SH-SY5Y (cell line): Measurements from ENCODE around the gene PAPPA2.

Source experiments
- GATA2 ChIP-seq: IDR thresholded peaks from 2 replicates; pipeline ENCODE4 v1.6.1; 2011; ENCODE audit warnings: mild to moderate bottlenecking, low read depth, low read length
- GATA3 ChIP-seq: IDR thresholded peaks from 2 replicates; pipeline ENCODE4 v1.6.1; 2011; ENCODE audit warnings: low read depth, mild to moderate bottlenecking, low read length, moderate library complexity

Gene PAPPA2

DNA sequence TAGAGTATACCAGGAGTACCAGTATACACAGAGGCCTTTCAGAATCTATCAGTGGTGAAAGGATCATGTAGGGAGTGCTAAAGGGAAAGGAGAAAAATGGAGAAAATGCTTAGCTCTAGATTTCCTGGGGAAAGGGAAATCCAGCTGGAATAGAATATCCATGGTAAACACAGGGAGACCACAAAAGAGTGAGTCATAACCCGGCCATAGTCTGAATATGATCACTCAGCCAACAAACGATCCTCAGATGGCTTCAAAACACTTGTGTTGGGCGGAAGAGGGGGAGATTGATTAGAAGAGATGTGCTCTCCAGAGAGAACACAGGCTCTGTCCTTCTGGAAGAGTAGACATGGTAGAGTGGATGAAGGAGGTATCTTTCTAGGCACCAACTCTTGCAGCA lies 180.6 kb downstream of the PAPPA2 start:
- TF ChIP-seq GATA2 (no peak), GATA3 (no peak)

- no peak for TF ChIP-seq GATA3
- no peak for TF ChIP-seq GATA2
Observed at GRCh38 chr1:176648556-176648955, 185.6 kb downstream of the PAPPA2 start.

GRCh38 chr1:176656257-176656995 lies 193.5 kb downstream of the PAPPA2 start:
- TF ChIP-seq GATA3: no peak
- no peak for TF ChIP-seq GATA2

DNA sequence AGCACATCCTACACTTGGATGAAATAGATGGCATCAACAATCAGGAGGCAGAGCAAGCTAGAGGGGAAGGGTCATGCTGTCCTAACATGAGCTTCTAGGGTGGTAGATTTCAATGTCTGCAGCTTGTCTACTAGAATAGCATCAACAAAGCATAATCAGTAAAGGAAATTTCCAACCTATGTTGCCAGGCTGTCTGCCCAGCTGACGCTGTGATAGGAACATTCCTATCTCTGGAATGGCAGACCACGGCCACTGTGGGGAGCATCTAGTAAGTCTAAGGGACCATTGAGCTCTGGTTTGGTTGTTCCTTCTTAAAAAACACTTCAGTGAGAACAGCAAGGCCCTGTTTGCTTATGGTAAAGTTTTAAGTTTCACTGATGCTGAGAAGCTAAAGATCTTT lies 206.8 kb downstream of the PAPPA2 start:
- TF ChIP-seq GATA2: no peak
- no peak for TF ChIP-seq GATA3

- TF ChIP-seq GATA3 (no peak), GATA2 (no peak)
Observed at GRCh38 chr1:176670853-176671252, 207.9 kb downstream of the PAPPA2 start.

DNA sequence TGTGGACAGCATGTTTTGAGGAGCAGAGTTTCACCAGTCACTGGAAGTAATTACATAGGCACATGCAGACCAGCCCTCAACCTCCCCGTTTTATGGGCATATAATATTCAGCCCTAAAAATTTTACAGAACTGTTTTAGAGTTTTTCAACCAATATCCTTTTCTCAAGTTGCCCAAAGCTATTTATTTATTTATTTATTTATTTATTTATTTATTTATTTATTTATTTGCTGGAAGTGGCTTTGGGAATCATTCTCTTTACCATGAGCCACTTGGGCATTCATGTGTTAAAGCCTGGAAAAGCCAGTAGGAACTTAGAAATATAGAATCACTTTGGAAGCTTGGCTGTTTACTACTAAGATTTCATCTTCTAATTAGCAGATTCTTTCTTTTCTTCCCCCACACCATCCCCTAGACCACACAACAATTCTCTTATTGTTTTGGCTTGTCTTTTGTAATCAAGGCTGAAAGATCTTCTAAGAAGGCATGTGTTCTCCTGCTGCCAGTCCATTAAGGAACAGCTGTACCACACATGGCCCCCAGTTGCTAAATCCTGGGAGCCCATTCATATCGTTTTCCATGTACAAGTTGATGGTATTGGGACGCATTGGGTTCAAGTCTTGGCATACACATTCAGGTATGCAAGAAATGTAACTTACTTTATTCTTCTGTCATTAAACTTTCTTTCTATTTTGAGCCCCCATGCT lies 220.0 kb downstream of the PAPPA2 start:
- TF ChIP-seq GATA2: no peak
- TF ChIP-seq GATA3: no peak

- TF ChIP-seq GATA2: no peak
- TF ChIP-seq GATA3: no peak
Observed at GRCh38 chr1:176691251-176692228, 228.6 kb downstream of the PAPPA2 start.

GRCh38 chr1:176692431-176692830 lies 229.5 kb downstream of the PAPPA2 start:
- TF ChIP-seq GATA2 (no peak; the same call in 1 of the 2 replicates), GATA3 (no peak)

DNA sequence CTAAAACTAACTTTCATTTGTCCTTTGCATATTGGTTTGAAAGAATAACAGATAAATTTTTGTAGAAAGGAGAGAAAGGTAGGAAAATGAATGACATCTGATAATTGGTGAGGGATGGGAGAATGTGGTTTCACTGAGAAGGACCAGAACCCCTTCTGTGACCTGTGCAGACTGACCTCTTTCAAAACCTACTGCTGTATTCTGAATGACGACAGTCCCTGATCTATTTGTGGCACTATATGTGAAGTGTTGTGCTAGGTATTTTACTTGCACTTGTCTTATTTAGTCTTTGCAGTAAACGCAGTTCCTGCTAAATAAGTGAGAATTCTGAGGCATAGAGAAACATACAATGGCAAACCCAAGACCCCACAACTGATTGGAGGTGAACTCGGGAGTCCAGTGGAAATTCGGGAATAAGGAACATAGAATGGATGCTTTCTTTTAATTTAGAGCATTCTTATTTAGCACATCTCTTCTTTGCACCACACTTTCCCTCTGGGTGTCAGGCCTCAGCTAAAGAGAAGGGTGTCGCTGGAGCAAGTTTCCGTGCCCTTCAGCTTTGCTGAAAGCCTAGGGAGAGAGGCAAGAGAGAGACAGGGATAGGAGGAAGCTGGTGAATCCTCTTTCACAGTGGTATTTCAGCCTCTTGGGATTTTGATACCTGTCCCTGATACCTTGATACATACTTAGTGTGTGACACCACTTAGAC lies 230.2 kb downstream of the PAPPA2 start:
- TF ChIP-seq GATA3 (no peak), GATA2 (no peak)

DNA sequence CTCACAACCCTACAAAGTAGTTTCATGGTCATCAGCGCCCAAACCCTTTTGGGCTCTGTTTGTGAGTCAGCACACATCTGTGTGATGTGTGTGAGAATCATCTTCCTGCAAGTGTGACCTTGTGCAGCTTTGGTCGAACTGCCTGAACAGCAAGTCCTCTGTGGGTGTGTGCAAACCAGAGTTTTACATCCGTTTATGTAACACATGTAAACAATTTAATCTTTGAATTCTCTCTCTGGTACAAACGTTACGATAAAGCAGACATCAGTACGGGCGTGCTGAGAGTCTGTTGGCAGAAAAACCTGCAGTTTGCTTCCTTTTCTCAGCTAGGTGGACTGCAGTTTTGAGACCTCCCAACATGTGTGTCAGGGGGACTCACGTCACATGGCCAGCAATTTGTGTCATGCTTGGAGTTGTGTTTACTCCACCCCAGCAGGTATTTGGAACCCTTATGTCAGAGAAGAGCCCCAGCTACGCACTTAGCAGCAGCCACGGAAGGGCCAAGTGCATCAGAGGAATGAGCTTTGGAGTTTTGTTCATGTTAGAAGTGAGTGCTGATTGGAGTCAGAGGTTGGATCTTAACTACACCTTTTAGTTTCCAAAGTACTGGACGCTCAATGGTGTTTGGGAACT lies 230.8 kb downstream of the PAPPA2 start:
- TF ChIP-seq GATA3: no peak
- no peak for TF ChIP-seq GATA2

GRCh38 chr1:176694713-176695112 lies 231.7 kb downstream of the PAPPA2 start:
- no peak for TF ChIP-seq GATA2
- TF ChIP-seq GATA3: no peak

DNA sequence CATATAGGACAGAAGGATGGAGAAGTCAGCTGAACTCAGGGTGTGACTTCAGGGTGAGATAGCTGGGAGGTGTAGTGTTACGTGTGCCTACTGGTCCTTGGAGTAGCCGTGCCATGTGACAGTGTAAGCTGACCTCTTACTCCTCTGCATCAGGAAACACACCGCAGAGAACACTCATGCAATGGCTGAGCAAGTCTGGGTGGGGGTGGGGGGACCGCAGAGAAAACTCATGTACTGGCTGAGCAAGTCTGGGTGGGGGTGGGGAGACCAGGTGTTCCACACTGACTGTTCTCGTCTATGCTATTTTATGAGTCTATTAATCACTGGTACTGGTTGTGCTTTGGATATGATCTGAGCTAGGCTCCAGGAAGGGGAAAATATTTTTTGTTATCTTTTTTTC lies 233.1 kb downstream of the PAPPA2 start:
- TF ChIP-seq GATA3: no peak
- TF ChIP-seq GATA2: no peak

GRCh38 chr1:176696689-176697088 lies 233.7 kb downstream of the PAPPA2 start:
- TF ChIP-seq GATA2: no peak
- TF ChIP-seq GATA3: no peak

DNA sequence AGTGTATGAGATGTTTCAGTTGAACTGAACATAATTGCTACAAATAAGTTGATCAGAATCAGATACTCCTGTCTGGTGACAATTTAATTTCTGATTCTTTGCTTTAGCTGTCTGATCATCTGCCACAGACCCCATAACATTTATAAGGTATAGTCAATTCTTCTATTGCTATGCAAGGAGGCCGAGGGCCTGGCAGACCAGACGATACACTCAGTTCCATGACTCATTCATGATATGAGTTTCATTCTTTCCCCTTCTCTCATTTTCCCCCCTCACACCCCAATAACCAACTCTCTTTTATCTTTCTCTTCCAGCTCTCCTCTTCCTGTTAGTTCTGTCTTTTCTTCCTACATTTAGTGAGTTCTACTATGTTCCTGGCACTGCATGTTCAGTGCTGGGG lies 236.8 kb downstream of the PAPPA2 start:
- no peak for TF ChIP-seq GATA2
- no peak for TF ChIP-seq GATA3
